Endodermal cell (in vitro differentiated cells): ENCODE results near the gene MTAP. TPM values are rescaled to one million over a fixed set of nuclear protein-coding genes. Genes with fewer than 3 reads are reported as not detected.
A peak's percentile ranks its signal among the peaks of the same experiment; 100 is the strongest.

Experiments used
- DNase-seq: peaks from one replicate; pipeline ENCODE4 v3.0.0-alpha.2; 2017
- H3K27ac ChIP-seq: 2 replicates; pipeline ENCODE4 v1.5.1; 2013; ENCODE audit warnings: mild to moderate bottlenecking, low read depth, low read length, moderate library complexity
- H3K27me3 ChIP-seq: 2 replicates; pipeline ENCODE4 v1.6.1; 2013; ENCODE audit warnings: mild to moderate bottlenecking, low read length, moderate library complexity; ENCODE audit not compliant: insufficient read depth, control insufficient read depth, poor library complexity, severe bottlenecking
- H3K36me3 ChIP-seq: 2 replicates; pipeline ENCODE4 v1.7.0; 2013; ENCODE audit warnings: mild to moderate bottlenecking, low read length, moderate library complexity; ENCODE audit not compliant: control insufficient read depth, insufficient read depth
- H3K4me1 ChIP-seq: one replicate; pipeline ENCODE4 v1.7.0; 2013; ENCODE audit warnings: low read length; ENCODE audit not compliant: control insufficient read depth, insufficient read depth
- H3K4me3 ChIP-seq: 2 replicates; pipeline ENCODE4 v1.5.1; 2013; ENCODE audit warnings: mild to moderate bottlenecking, low read length, moderate library complexity
- H3K9ac ChIP-seq: 2 replicates; pipeline ENCODE4 v1.6.1; 2013; ENCODE audit warnings: mild to moderate bottlenecking, low read length, moderate library complexity; ENCODE audit not compliant: poor library complexity, severe bottlenecking; ENCODE audit errors: extremely low read depth
- H3K9me3 ChIP-seq: 2 replicates; pipeline ENCODE4 v1.6.1; 2013; ENCODE audit warnings: mild to moderate bottlenecking, low read length, moderate library complexity; ENCODE audit not compliant: control insufficient read depth
- H3K27ac Mint-ChIP-seq: 2 replicates; pipeline ENCODE4 v1.8.0; 2020; ENCODE audit warnings: mixed read lengths
- H3K27me3 Mint-ChIP-seq: 2 replicates; pipeline ENCODE4 v1.8.0; 2021; ENCODE audit warnings: mild to moderate bottlenecking, mixed read lengths; ENCODE audit not compliant: insufficient read depth
- H3K36me3 Mint-ChIP-seq: 2 replicates; pipeline ENCODE4 v1.8.0; 2020; ENCODE audit warnings: low read depth, mixed read lengths
- H3K4me1 Mint-ChIP-seq: 2 replicates; pipeline ENCODE4 v1.8.0; 2020; ENCODE audit warnings: mixed read lengths
- H3K4me3 Mint-ChIP-seq: 2 replicates; pipeline ENCODE4 v1.8.0; 2020; ENCODE audit warnings: mild to moderate bottlenecking, moderate library complexity, mixed read lengths
- H3K9me3 Mint-ChIP-seq: 2 replicates; pipeline ENCODE4 v1.8.0; 2020; ENCODE audit warnings: mild to moderate bottlenecking, mixed read lengths
- WGBS, 2 experiments: methylation state at CpG; one replicate each; pipeline versions ENCODE4 v1.1.5 to v1.1.7; 2013; ENCODE audit warnings: missing lambda C conversion rate in 2 of 2, mixed read lengths in 1 of 2; ENCODE audit not compliant: insufficient coverage in 1 of 2, insufficient read length in 1 of 2; 5-methylcytosine and 5-hydroxymethylcytosine counted together
- total RNA-seq, 2 donors: library from RNA; stranded (reverse); fragmentation: NEBNext Ultra II Directional in 1 of 2; extraction: Animal tissue kit (Norgen Biotek cat#: 25700) in 1 of 2; gene quantifications; 2 replicates in 1 of 2; 3 replicates in 1 of 2; pipeline ENCODE4 v1.2.1, GENCODE V29; 2021
- TF ChIP-seq, protein P1 (sequence below): fragments of 200-600 bp; sonication (generic); conservative IDR thresholded peaks from 2 replicates; pipeline ENCODE4 v1.5.0; 2021; ENCODE audit warnings: antibody characterized with exemption, mild to moderate bottlenecking

Gene MTAP
- total RNA-seq, 2 donors from 2014 or later: 81.0 to 99.0 TPM

DNA sequence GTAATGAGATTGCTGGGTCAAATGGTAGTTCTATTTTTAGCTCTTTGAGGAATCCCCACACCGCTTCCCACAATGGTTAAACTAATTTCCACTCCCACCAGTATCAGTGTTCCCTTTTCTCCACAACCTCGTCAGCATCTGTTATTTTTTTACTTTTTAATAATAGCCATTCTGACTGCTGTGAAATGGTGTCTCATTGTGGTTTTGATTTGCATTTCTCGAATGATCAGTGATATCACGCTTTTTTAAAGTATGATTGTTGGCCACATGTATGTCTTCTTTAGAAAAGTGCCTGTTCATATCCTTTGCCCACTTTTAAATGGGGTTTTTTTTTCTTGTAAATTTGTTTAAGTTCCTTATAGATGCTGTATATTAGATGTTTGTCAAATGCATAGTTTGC, 73.5 kb downstream of the MTAP start:
- Histone ChIP-seq H3K4me3 (no peak overlapping the region), H3K4me1 (no peaks in the 10 kb centered on the region), H3K9ac (no peak overlapping the region), H3K27me3 (no peaks in the 10 kb centered on the region), H3K36me3 (peaks cover 17% of the 10 kb centered on the region), H3K9me3 (peaks cover 30% of the 10 kb centered on the region), H3K27ac (no peak overlapping the region)
- 91 to 92% methylated on average over 3 to 4 of the region's 4 CpGs for WGBS, 2 experiments
- Mint-ChIP-seq H3K4me1 (no peaks in the 10 kb centered on the region), H3K36me3 (peaks cover 58% of the 10 kb centered on the region), H3K27ac (no peak overlapping the region), H3K4me3 (no peak overlapping the region), H3K27me3 (no peaks in the 10 kb centered on the region), H3K9me3 (peaks cover 19% of the 10 kb centered on the region)
- DNase-seq: no peak
- TF ChIP-seq, protein P1, sequence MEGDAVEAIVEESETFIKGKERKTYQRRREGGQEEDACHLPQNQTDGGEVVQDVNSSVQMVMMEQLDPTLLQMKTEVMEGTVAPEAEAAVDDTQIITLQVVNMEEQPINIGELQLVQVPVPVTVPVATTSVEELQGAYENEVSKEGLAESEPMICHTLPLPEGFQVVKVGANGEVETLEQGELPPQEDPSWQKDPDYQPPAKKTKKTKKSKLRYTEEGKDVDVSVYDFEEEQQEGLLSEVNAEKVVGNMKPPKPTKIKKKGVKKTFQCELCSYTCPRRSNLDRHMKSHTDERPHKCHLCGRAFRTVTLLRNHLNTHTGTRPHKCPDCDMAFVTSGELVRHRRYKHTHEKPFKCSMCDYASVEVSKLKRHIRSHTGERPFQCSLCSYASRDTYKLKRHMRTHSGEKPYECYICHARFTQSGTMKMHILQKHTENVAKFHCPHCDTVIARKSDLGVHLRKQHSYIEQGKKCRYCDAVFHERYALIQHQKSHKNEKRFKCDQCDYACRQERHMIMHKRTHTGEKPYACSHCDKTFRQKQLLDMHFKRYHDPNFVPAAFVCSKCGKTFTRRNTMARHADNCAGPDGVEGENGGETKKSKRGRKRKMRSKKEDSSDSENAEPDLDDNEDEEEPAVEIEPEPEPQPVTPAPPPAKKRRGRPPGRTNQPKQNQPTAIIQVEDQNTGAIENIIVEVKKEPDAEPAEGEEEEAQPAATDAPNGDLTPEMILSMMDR: no peak

DNA sequence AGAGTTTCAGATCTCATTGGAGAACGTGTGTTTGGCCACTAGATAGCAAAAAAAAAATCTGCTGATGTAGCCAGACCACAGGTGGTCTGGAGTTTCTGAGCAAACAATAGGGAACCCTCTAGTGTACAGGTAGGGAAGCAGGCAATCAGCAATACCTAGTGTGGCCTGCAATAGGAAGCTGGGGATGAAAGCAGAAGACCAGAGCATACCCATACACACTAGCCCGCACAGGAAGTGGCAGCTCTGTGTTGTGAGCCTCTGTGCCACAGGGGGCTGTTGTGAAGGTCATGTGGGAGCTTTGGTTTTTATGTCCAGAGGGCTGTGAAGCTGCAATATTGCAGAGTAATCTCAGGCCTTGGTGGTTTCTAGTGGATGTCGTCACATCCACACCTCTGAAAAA, 81.2 kb downstream of the MTAP start:
- H3K27ac Mint-ChIP-seq: no peak overlapping the region
- TF ChIP-seq, protein P1: peak; percentile 52
- Histone ChIP-seq H3K36me3 (peaks cover 22% of the 10 kb centered on the region), H3K4me1 (no peaks in the 10 kb centered on the region), H3K9me3 (peaks cover 30% of the 10 kb centered on the region), H3K27ac (no peak overlapping the region), H3K4me3 (no peak overlapping the region), H3K27me3 (no peaks in the 10 kb centered on the region), H3K9ac (no peak overlapping the region)
- peaks cover 5% of the 10 kb centered on the region for H3K4me1 Mint-ChIP-seq
- H3K9me3 Mint-ChIP-seq: peaks cover 37% of the 10 kb centered on the region
- WGBS, 2 experiments: 84 to 100% methylated on average over 1 to 3 of the region's 3 CpGs
- H3K4me3 Mint-ChIP-seq: no peak overlapping the region
- DNase-seq: peak; percentile 49
- H3K36me3 Mint-ChIP-seq: peaks cover 57% of the 10 kb centered on the region
- H3K27me3 Mint-ChIP-seq: no peaks in the 10 kb centered on the region

DNA sequence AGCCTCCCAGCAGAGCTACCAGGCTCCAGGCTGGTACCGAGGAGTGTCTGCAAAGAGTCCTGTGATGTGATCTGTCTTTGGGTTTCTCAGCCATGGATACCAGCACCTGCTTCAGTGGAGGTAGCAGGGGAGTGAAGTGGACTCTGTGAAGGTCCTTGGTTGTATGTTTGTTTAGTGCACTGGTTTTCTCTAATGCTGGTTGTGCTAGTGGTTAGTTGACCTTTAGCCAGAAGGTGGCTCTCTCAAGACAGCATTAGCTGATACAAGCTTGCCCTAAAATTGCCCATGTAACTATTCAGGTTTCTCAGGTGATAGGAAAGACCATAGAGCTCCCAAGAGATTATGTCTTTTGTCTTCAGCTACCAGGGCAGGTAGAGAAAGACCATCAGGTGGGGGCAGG, 87.2 kb downstream of the MTAP start:
- no peaks in the 10 kb centered on the region for H3K4me1 ChIP-seq
- peaks cover 25% of the 10 kb centered on the region for H3K36me3 ChIP-seq
- no peaks in the 10 kb centered on the region for H3K27me3 Mint-ChIP-seq
- no peaks in the 10 kb centered on the region for H3K27me3 ChIP-seq
- no peaks in the 10 kb centered on the region for H3K4me1 Mint-ChIP-seq
- no peak overlapping the region for H3K4me3 Mint-ChIP-seq
- no peak overlapping the region for H3K4me3 ChIP-seq
- H3K27ac ChIP-seq: no peak overlapping the region
- H3K27ac Mint-ChIP-seq: no peak overlapping the region
- DNase-seq: no peak
- WGBS, 2 experiments: 97 to 100% methylated on average over 1 of the region's 1 CpG
- H3K9ac ChIP-seq: no peak overlapping the region
- TF ChIP-seq, protein P1: no peak
- peaks cover 55% of the 10 kb centered on the region for H3K9me3 ChIP-seq
- peaks cover 75% of the 10 kb centered on the region for H3K9me3 Mint-ChIP-seq
- H3K36me3 Mint-ChIP-seq: peaks cover 83% of the 10 kb centered on the region
